ENCODE results near the gene ASAP2. TPM values are rescaled to one million over a fixed set of nuclear protein-coding genes. Genes with fewer than 3 reads are reported as not detected.

The ASAP2 gene
- total RNA-seq, 2 donors from 2014 or later, result 63.8 to 71.0 TPM

- ATAC-seq, result peak; percentile 82
- intact Hi-C loops (cut with DNase I, micrococcal nuclease), result no loop called here
These were observed 27.6 kb upstream of the ASAP2 start for GRCh38 chr2:9178904-9179571.

GRCh38 chr2:9179572-9180201 lies 26.9 kb upstream of the ASAP2 start:
- intact Hi-C loops (cut with DNase I, micrococcal nuclease), result no loop called here
- peak; percentile 84 for ATAC-seq
- peak; percentile 34 to 81 for DNase-seq

More at GRCh38 chr2:9178904-9179571, 27.6 kb upstream of the ASAP2 start:
- DNase-seq, result peak; percentile 77 to 86

GRCh38 chr2:9184361-9184760 lies 22.3 kb upstream of the ASAP2 start:
- ATAC-seq, result no peak
- intact Hi-C loops (cut with DNase I, micrococcal nuclease), result no loop called here
- DNase-seq, result no peak

- ATAC-seq, result peak; percentile 66
- no peak for DNase-seq
- intact Hi-C loops (cut with DNase I, micrococcal nuclease), result no loop called here
These were observed 18.9 kb upstream of the ASAP2 start for GRCh38 chr2:9187620-9188214.

GRCh38 chr2:9188823-9189222 lies 17.8 kb upstream of the ASAP2 start:
- DNase-seq (no peak), ATAC-seq (no peak)
- intact Hi-C loops (cut with DNase I, micrococcal nuclease), result no loop called here

GRCh38 chr2:9189901-9190300 lies 16.7 kb upstream of the ASAP2 start:
- intact Hi-C loops (cut with DNase I, micrococcal nuclease), result no loop called here
- no peak for ATAC-seq
- no peak for DNase-seq

- peak; percentile 46 to 66 for DNase-seq
- intact Hi-C loops (cut with DNase I, micrococcal nuclease), result no loop called here
- peak; percentile 38 for ATAC-seq
These were observed 15.6 kb upstream of the ASAP2 start for GRCh38 chr2:9191041-9191481.

- DNase-seq, result no peak
- ATAC-seq, result no peak
- intact Hi-C loops (cut with DNase I, micrococcal nuclease), result no loop called here
These were observed 13.9 kb upstream of the ASAP2 start for GRCh38 chr2:9192712-9193111.

- no peak for DNase-seq
- intact Hi-C loops (cut with DNase I, micrococcal nuclease), result no loop called here
- no peak for ATAC-seq
These were observed 12.3 kb upstream of the ASAP2 start for GRCh38 chr2:9194352-9194751.

GRCh38 chr2:9196637-9197036 lies 10.0 kb upstream of the ASAP2 start:
- DNase-seq, result no peak
- ATAC-seq, result no peak
- intact Hi-C loops (cut with DNase I, micrococcal nuclease), result no loop called here

- DNase-seq, result no peak
- no peak for ATAC-seq
- intact Hi-C loops (cut with DNase I, micrococcal nuclease), result no loop called here
These were observed 8.7 kb upstream of the ASAP2 start for GRCh38 chr2:9197916-9198315.

- ATAC-seq, result no peak
- intact Hi-C loops (cut with DNase I, micrococcal nuclease), result loop anchor here in 1 of 2 donors (10.0 kb wide), 1 partner anchor 55 kb away; no protein-coding TSS in a partner anchor
- DNase-seq, result no peak
These were observed 6.6 kb upstream of the ASAP2 start for GRCh38 chr2:9199716-9200632.

GRCh38 chr2:9200633-9201015 lies 6.0 kb upstream of the ASAP2 start:
- DNase-seq (no peak), ATAC-seq (no peak)
- intact Hi-C loops (cut with DNase I, micrococcal nuclease), result loop anchor here in 1 of 2 donors (10.0 kb wide), 1 partner anchor 56 kb away; no protein-coding TSS in a partner anchor

- intact Hi-C loops (cut with DNase I, micrococcal nuclease), result loop anchor here in 1 of 2 donors (10.0 kb wide), 1 partner anchor 57 kb away; no protein-coding TSS in a partner anchor
- ATAC-seq, result no peak
- no peak for DNase-seq
These were observed 5.3 kb upstream of the ASAP2 start for GRCh38 chr2:9201185-9201891.

- intact Hi-C loops (cut with DNase I, micrococcal nuclease), result loop anchor here in 1 of 2 donors (10.0 kb wide), 1 partner anchor 58 kb away; no protein-coding TSS in a partner anchor
- DNase-seq (no peak), ATAC-seq (no peak)
These were observed 3.6 kb upstream of the ASAP2 start for GRCh38 chr2:9203006-9203405.

GRCh38 chr2:9203876-9204275 lies 2.7 kb upstream of the ASAP2 start:
- DNase-seq (no peak), ATAC-seq (no peak)
- intact Hi-C loops (cut with DNase I, micrococcal nuclease), result loop anchor here in 1 of 2 donors (10.0 kb wide), 1 partner anchor 59 kb away; no protein-coding TSS in a partner anchor

GRCh38 chr2:9204939-9205338 lies 1.7 kb upstream of the ASAP2 start:
- DNase-seq (no peak), ATAC-seq (no peak)
- intact Hi-C loops (cut with DNase I, micrococcal nuclease), result loop anchor here in 1 of 2 donors (5.0 to 10.0 kb wide), 2 partner anchors 60 to 132 kb away; no protein-coding TSS in a partner anchor

GRCh38 chr2:9205486-9205885 lies 1.1 kb upstream of the ASAP2 start:
- intact Hi-C loops (cut with DNase I, micrococcal nuclease), result loop anchor here in 1 of 2 donors (5.0 to 10.0 kb wide), 2 partner anchors 61 to 132 kb away; no protein-coding TSS in a partner anchor
- DNase-seq, result no peak
- ATAC-seq, result no peak
